ENCODE data around the gene DLK1. TPM values are rescaled to one million over a fixed set of nuclear protein-coding genes. Genes with fewer than 3 reads are reported as not detected.

DLK1 gene
- polyA plus RNA-seq, 1 experiment, result 0.12 TPM

GRCh38 chr14:100679153-100679552 lies 47.5 kb upstream of the DLK1 start:
- Histone ChIP-seq H3K27ac (ENCODE audit: low read depth, low read length) (no peak overlapping the region), H3K9me3 (ENCODE audit: control insufficient read depth, insufficient read depth, low read length) (peaks cover 6% of the 10 kb centered on the region; the same call in 1 of the 2 replicates), H3K27me3 (ENCODE audit: control insufficient read depth, insufficient read depth, low read length) (peaks cover 16% of the 10 kb centered on the region), H3K4me3 (ENCODE audit: low read depth, low read length) (no peak overlapping the region)
- no peak for TF ChIP-seq CTCF (IDR thresholded peaks at IDR 0.05; ENCODE audit: low read depth, low read length)
- ChIA-PET POLR2A (no interaction called here), CTCF (interaction anchor here (1.1 kb wide), 1 partner anchor 294 kb away, joined by 4 read pairs; no protein-coding TSS in a partner anchor)
- no peak for DNase-seq (ENCODE audit: low read depth, low spot score)

GRCh38 chr14:100679707-100680438 lies 46.8 kb upstream of the DLK1 start:
- no peak overlapping the region for H3K4me3 ChIP-seq (ENCODE audit: low read depth, low read length)
- ChIA-PET CTCF (interaction anchor here (1.2 kb wide), 1 partner anchor 10 kb away, joined by 4 read pairs; no protein-coding TSS in a partner anchor), POLR2A (no interaction called here)
- H3K27ac ChIP-seq (ENCODE audit: low read depth, low read length), result no peak overlapping the region
- TF ChIP-seq CTCF (IDR thresholded peaks at IDR 0.05; ENCODE audit: low read depth, low read length), result peak; percentile 23
- peak; percentile 27 for DNase-seq (ENCODE audit: low read depth, low spot score)
- H3K27me3 ChIP-seq (ENCODE audit: control insufficient read depth, insufficient read depth, low read length), result peaks cover 14% of the 10 kb centered on the region
- H3K9me3 ChIP-seq (ENCODE audit: control insufficient read depth, insufficient read depth, low read length), result peaks cover 6% of the 10 kb centered on the region; the same call in 1 of the 2 replicates

GRCh38 chr14:100680439-100681051 lies 46.1 kb upstream of the DLK1 start:
- CTCF ChIA-PET, result interaction anchor here (1.2 kb wide), 1 partner anchor 10 kb away, joined by 4 read pairs; no protein-coding TSS in a partner anchor

GRCh38 chr14:100681111-100681510 lies 45.6 kb upstream of the DLK1 start:
- ChIA-PET POLR2A (no interaction called here), CTCF (interaction anchor here (1.2 kb wide), 1 partner anchor 9 kb away, joined by 4 read pairs; no protein-coding TSS in a partner anchor)
- H3K4me3 ChIP-seq (ENCODE audit: low read depth, low read length), result no peak overlapping the region
- TF ChIP-seq CTCF (IDR thresholded peaks at IDR 0.05; ENCODE audit: low read depth, low read length), result no peak
- no peak for DNase-seq (ENCODE audit: low read depth, low spot score)
- no peak overlapping the region for H3K27ac ChIP-seq (ENCODE audit: low read depth, low read length)
- H3K9me3 ChIP-seq (ENCODE audit: control insufficient read depth, insufficient read depth, low read length), result peaks cover 6% of the 10 kb centered on the region; the same call in 1 of the 2 replicates
- H3K27me3 ChIP-seq (ENCODE audit: control insufficient read depth, insufficient read depth, low read length), result peaks cover 11% of the 10 kb centered on the region

More at GRCh38 chr14:100680439-100681051, 46.1 kb upstream of the DLK1 start:
- H3K4me3 ChIP-seq (ENCODE audit: low read depth, low read length), result no peak overlapping the region
- DNase-seq (ENCODE audit: low read depth, low spot score), result no peak
- H3K27me3 ChIP-seq (ENCODE audit: control insufficient read depth, insufficient read depth, low read length), result peaks cover 11% of the 10 kb centered on the region
- H3K27ac ChIP-seq (ENCODE audit: low read depth, low read length), result no peak overlapping the region
- POLR2A ChIA-PET, result no interaction called here
- no peak for TF ChIP-seq CTCF (IDR thresholded peaks at IDR 0.05; ENCODE audit: low read depth, low read length)
- peaks cover 6% of the 10 kb centered on the region; the same call in 1 of the 2 replicates for H3K9me3 ChIP-seq (ENCODE audit: control insufficient read depth, insufficient read depth, low read length)

- Histone ChIP-seq H3K9me3 (ENCODE audit: control insufficient read depth, insufficient read depth, low read length) (peaks cover 6% of the 10 kb centered on the region; the same call in 1 of the 2 replicates), H3K27me3 (ENCODE audit: control insufficient read depth, insufficient read depth, low read length) (peaks cover 11% of the 10 kb centered on the region), H3K27ac (ENCODE audit: low read depth, low read length) (no peak overlapping the region), H3K4me3 (ENCODE audit: low read depth, low read length) (no peak overlapping the region)
- no peak for TF ChIP-seq CTCF (IDR thresholded peaks at IDR 0.05; ENCODE audit: low read depth, low read length)
- POLR2A ChIA-PET, result no interaction called here
- DNase-seq (ENCODE audit: low read depth, low spot score), result no peak
- CTCF ChIA-PET, result no interaction called here
Measured at GRCh38 chr14:100682749-100683148, 43.9 kb upstream of the DLK1 start.
